Forelimb muscle (tissue), 1 donor: ENCODE results near the gene PTPRE. TPM values are rescaled to one million over a fixed set of nuclear protein-coding genes. Genes with fewer than 3 reads are reported as not detected.
"Not testable (repeated sequence)": the region's sequence is repeated elsewhere in the genome, so short reads cannot be mapped to it uniquely, and the experiment has no call there.

ENCODE experiments used
- DNase-seq: peaks from one replicate; pipeline ENCODE4 v3.0.0-alpha.2; 2013; ENCODE audit warnings: low read depth
- polyA plus RNA-seq: library from polyadenylated mRNA; unstranded; fragments of 120-200 nt; gene quantifications from one replicate; pipeline ENCODE4 v1.2.1, GENCODE V29; 2013; ENCODE audit not compliant: insufficient read length

PTPRE gene
- polyA plus RNA-seq, 1 donor = 7.8 TPM

DNA sequence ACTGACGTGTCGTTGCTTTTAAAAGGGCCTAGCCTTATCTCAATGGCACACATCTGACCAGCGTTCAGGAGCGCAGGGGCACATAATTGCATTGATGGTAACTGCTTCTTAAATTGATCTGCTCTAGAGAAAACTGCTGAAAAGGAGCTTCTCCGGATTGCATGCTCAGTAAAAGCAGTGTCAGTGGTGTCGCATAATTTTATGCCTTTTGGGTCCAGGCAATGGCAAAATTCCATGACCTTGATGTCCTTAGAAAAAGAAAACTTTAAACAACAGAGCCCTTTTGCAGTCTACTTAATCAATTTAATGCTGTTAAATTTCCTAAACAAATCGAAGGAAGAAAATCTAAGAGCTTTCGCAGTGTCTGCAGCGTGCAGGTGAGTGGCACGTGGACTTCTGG is 75.7 kb downstream of the PTPRE start:
- no peak for DNase-seq

DNA sequence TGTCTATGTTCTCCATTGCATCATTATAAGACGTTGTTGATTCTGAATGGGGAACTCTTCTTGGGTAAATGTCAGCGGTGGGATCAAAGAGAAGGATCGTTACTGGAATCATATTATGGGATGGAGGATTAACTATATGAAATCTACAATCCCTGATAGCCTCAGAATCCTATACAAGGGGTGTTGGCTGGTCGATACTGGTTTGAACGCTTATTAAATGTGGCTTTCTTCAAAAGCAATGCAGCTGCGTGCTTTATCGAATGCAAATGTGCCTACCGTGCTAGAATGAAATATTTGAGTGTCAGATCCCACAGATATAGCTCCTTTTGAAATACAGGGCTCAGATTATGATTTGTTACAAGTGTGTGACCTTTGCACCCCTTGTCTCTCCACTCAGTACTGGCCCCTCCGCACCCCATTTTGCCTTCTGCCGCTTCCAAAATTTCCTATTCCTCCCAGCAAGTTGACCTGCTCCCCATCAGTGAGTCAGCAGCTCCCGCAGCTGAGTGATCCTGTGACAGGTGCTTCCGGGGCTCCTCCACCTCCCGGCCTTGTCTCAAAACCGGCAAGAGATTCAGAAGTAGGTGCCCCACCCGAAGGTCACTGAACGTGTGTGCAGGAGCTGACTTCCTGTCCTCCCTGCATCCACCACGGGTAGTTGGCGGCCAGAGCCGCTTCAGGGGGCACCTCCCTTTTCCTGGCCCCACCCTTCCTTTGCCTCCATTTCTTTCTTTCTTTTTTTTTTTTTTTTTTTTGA is 76.6 kb downstream of the PTPRE start:
- no peak for DNase-seq

DNA sequence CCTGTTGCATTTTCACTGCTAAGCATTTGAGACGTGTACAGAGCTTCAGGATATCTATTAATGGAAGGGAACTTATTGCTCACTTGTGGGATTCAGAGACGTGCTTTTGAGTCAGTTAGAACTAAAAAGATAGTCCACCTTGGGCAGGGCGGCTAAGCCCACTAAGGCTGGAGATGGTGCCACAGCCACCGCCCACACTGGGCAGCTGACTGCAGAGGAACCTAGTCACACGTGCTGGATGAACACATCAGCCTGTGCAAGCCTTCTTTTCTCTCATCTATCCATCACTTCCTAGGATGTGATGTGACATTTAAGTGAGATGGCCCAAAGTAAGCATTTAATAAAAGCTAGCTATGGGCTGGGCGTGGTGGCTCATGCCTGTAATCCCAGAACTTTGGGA is 78.0 kb downstream of the PTPRE start:
- no peak for DNase-seq

DNA sequence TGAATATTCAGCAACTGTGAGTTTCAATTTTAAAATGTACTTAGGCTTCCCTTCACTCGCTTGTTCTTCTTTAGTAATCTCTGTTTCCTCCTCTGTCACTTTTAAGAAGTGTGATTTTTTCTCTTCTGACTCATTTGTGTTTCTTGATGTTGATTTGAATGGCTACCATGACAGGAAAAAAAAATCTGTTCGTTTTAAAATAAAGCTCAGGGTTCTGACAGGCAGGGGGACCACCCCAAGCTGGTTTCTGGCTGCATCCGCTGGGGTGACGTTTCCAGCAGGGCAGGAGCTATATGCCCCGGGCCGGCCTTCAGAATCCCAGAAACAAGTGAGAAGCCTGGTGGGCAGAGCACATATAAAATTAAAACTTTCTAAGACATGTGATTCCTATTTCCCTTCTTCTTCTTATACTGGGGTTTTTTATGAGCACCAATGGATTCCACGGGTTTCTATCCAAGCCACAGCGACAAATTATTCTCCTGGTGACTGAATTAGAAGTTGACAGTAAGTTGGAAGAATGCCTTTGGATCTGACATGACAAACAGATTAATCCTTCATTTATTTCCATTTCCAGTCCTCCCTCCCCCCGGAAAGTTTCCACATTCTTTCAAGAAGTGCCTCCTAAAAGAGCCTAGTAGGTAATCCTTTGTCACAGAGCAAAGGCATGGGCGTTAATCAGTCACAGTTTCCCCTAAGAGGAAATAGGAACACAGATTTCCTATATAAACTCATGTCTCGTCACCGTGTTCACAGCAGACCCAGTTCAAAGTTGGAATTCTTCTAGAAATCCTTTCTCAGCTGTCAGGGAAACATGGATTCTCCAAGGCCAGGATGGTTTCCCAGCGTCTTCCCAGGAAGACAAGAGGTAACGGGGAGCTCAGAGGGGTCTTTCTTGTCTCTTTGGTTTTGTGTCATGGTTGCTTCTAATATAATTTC is 79.9 kb downstream of the PTPRE start:
- no peak for DNase-seq

DNA sequence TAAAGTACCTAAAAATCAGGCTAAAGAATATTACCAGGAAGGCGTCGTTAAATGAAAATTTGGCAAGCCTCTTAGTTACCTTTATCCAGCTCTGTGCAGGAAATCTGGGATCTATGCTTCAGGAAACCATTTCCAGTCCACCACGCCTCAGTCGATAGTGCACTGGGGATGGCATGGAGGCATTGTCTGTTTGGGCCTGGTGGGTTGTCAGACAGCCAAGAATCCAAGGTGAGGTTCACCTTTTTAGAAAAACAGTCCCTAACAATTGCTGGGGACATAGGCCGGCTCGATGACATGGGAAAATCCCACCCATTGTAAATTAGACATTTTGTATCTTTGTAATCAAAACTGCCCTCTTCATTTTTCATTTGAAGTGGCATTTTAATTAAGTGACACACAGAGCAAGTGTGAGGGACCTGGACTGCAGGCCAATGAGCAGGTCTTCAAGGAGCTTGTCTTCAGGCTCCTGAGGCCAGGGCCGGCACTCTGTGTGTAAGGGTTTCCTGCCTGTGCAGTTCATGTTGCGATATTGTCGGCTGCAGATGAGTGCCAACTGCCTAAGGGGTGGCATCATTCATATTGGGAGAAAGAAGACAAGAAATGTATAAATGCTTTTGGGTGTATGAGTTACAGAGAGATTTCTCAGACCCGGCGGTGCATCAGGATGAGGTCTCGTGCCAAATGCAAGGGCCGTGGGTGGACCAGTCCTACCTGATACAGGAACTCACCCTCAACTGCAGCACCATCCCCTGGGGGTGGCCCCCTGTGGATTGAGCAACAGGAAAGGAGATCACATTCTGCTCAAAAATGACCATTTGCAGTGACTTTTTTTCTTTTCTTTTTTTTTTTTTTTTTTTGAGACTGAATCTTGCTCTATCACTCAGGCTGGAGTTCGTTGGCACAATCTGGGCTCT is 80.8 kb downstream of the PTPRE start:
- no peak for DNase-seq

DNA sequence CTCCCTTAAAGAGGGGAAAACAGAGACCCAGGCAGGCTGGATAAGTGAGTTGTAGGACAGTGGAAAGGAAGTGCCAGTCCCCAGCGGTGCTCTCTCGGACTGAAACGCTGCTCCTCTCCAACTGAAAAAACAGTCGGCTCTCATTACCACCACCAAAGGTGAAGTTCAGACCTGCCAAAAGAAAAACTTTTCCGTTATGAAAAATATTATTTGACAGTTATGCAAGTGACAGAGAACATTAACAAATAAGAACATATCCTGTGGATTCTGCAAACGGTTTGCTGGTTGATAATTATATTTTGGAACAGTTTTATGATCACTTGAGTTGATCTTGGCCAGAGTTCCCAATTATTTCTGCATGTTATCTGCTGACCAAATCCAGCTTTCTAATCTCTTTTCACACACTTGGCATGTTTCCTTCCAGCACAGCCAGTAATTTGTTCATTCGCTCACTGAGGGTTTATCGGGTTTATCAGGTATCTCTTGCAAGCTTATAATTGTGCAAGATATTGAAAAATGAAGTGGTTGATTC is 82.6 kb downstream of the PTPRE start:
- DNase-seq = no peak

DNA sequence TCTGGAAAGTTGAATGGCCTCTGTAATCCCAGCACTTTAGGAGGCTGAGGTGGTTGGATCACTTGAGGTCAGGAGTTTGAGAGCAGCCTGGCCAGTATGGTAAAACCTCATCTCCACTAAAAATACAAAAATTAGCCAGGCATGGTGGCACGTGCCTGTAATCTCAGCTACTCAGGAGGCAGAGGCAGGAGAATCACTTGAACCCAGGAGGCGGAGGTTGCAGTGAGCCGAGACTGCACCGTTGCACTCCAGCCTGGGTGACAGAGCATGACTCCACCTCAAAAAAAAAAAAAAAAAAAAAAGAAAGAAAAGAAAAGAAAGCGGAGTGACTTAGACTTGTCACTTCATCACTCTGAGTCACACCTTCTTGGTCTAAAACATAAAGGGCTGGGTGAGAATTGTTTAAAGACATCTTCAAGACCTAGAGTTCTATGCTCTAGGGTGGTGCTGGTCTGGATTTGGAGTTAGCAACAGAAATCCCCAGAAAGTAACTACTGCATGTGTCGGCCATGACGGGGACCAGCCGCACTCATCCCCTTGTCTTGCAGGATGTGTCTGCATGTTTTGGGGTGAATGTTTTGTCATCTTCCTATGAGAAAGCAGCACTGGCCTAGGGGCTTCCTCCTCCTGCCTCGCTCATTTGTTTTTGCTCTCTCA is 83.4 kb downstream of the PTPRE start:
- not testable (repeated sequence) for DNase-seq

DNA sequence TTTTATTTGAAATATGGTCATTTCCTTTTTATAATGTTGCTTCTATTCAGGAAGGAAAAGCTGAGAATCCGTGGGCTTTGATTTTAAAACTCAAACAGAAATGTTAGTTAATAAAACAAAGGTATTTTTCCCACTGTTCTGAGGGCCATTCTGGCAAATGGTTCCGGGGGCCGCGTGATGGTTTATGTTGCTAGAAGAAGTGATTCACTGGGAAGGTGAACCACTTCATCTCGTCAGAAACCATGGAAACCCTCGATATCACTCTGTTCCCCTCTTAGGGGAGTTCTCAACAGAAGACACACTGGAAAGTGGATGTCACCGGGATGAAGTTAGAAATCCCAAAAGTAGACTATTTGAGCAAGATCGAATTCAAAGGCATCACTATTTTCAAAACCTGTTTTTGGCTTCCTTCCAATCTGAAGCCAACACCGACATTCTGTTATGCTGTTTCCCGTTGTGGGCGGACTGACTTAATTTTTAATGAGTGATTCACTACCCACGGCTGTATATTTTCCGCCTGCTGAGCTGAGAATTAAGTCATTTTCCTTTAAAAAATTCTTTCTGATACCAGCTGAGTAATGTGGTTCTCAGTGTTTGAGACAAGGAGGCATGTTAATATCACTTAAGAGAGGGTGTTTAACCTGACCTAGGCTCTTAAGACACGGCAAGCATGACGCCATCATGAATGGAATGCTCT is 84.1 kb downstream of the PTPRE start:
- DNase-seq = no peak

DNA sequence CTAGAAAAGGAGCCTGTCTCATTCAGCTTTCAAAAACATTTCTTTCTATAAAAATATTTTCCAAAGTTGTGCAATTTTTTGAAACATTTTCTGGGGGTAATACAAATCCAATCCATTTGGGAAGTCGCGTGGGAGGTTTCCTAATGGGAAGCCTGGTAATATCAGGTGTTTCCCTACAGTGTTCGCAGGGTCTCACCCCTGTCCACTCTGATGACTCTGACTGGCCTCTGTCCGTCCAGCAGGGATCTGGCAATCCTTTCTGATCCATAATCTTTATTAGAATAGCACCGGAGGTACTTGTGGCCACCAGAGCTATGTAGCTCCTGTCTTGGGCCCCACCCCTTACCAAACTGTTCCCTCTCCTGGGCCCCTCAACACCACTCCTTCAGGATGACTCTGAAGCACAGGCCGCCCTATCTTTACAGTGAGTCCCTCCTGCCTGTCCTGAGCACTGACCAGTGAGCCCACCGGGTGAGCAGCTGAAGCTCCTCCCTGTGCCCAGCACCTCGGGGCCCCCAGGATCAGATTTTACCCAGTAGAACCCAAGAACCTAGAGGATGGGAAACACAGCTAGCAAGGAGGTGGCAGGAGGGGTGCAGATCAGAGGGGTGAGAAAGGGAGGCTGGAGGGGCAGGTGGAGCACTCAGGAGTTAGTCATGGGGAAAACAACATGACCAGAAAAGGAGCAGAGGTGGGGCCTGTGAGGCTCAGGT is 84.8 kb downstream of the PTPRE start:
- no peak for DNase-seq

DNA sequence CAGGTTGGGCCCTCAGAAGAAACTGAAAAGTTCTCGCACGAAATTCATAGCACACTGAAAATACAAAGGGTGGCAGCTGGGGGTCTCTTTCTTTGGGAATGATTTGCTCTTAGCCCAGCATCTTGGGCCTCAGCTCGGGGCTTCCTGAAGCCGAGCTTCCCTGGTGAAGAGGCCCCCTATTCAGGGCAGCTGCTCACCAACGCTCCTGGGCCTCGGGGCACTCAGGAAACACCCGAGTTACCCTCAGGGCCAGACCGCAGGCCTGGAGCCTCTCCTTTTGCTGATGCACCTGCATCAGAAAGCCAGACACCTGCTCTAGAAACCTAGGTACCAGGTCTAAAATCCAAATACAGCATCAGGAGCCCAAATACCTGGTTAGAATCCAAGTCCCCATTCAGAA is 85.5 kb downstream of the PTPRE start:
- DNase-seq = no peak

DNA sequence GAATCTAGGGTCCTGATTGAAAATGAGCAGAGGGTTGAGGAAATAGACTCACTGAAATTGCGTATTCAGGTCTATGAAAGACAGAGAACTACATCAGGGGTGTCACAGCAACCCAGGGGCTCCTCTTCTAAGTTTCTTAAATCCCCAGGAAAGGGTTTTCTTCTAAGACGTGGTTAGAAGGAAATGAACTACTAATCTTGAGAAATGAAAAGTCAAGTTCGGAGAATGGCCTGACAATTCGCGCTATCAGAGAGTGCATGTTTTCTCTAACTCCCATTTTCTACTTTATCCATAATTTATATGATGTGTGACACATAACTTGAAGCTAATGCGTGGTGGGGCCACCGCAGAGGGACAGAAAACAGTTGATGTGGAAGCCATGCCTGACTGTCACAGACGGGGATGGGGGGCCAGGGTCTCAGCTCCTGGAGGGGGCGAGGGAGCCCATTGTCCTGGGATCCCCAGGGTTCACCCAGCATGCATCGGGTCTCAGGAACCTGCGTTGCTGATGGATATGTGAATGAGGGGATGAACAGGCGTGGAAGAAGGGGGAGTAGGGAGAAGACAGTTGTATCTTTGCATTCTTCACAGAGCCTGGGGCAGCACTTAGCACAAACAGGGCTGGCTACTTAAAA is 86.3 kb downstream of the PTPRE start:
- DNase-seq = no peak

DNA sequence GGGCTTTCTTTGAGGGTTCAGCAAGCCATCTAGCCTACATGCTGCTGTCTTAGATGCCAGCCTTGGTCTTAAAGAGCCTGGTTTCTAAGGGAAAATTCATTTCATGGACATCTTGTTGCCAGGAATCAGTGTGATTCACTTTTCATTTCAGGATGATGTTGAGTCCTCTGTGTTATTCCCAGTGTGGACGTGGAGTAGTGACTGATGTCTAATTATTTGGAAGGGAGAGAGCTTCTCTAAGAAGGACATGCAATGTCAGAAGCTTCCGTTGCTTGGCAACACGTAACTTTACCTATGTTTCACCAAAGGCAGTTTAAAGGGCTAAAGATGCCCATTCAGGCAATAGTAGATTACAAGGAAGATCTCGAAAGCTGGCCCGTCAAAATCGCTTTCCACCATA is 89.0 kb downstream of the PTPRE start:
- no peak for DNase-seq

DNA sequence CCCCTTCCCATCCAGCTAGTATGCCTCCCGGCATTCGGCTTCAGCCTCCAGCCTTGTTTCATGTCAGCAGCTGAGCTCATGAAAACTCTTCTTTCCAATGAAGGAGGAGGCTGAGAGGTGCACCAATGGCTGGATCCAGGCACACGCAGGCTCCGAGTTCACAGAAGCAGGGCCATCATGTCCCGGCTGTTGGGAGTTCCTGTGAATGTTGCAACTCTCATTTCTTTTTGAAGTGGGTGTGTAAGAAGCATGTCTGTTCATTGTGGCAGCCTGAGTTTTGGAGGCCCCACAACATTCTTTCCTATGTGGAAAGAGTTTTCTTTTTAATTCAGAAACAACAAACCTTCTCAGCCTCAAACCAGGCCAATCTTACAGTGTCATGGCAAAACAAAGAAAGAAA is 89.7 kb downstream of the PTPRE start:
- DNase-seq = no peak

DNA sequence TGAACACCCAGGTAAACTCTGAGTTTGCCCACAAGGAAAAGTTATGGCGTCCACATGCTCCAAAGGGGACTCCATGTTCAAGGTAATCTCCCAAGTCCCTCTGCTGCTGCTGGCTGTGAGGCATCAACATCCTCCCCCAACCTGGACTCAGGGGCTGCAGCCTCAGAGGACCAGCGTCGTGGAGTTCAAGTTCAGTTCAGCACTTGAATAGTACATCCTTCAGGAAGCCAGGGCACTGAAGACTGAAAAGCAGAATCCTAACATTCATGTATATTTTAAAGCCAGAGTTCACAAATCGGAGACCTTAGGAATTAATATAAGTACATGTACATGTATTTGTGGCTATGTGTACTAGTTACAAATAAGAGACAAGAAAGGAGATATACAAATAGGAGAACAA is 90.4 kb downstream of the PTPRE start:
- DNase-seq = no peak

DNA sequence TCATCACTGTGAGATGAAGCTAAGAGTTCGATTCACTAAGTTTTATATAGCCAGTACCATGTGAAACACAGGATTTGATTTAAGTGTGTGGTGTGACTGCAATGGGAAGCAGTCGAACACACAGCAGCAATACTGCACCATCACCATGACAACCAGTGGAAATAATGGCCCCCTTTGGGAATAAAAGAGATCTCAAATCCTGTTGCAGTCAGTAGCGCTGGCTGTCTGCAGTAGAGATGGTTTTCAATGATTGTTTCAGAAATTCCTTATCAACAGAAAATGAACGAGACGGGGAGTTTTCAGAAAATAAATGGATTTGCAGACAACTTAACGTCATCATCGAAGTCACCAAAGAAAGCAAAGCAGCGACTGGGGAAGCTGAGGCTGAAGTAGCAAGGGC is 91.0 kb downstream of the PTPRE start:
- peak; percentile 63 for DNase-seq

DNA sequence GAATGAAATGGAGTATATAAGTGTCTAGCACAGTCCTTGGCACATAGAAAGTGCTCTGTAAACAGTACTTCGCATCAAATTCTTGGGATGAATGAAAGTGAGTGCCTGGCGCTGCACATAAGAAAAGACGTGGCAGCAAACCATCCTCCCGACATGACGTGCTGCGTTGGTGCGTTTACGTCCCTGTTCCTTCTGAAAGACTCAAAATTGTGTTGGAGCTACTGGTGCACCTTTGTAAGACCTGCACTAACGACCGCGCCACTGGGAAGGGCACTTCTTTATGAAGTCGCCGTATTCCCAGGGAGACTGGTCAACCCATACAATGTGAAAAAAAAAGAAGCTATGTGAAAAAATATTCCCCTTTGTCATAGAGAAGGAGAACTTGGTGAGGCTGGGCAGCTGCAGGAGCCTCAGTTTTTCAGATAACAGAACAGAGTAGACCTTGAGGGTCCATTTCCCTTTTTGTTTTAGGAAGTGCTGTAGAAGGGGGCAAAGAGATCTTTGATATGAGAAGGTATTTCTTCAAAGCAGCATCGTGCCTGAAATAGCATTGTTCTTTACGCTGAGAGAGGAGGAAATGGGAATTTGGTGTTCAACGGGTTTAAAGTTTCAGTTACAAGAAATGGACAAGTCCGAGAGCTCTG is 91.7 kb downstream of the PTPRE start:
- DNase-seq = no peak

DNA sequence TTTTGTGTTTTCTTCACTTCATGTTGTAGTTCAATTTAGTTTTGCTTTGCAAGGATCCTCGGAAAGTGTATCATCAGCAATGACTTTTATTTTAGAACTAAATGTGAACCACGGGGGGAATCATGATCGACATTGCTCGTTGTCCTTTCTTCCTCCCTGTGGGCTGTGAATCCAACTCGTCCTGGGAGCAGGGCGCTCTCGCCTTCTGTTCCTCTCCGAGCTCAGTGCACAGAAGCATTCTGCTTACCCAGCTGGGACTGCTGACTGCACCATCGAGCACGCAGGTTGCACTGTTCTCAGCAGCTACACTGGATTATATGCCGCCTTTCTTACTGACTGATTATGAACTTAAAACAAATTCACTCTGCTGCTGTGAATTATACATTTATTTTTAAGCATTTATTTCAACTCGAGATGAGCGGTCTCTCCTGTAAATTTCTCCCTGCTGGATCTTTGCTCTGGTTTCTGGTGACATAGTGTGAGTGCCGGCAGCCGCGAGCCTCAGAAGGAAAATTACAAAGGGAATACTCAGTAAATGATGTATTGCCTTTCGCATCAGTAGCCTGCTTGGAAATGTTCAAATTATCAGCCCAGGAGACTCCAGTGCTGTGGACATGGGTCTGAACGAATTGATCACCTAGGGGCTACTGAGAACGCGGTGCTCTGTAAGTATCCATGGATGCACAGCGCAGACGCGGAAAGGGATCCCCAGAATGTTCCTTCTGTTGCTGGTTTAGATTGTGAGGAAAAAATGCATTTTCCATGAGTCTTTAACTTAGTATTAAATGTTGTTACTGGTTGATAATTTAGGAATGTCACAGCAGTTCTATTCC is 92.6 kb downstream of the PTPRE start:
- DNase-seq = no peak
